CD4-positive, alpha-beta T cell treated with Interleukin-10 for 1 hour (primary cell): Measurements from ENCODE around the gene SYNJ1.
"Not testable (repeated sequence)": the region's sequence is repeated elsewhere in the genome, so short reads cannot be mapped to it uniquely, and the experiment has no call there.

ENCODE experiments used
- DNase-seq: peaks from one replicate; pipeline ENCODE4 v3.0.0-alpha.2; 2020

SYNJ1 gene

GRCh38 chr21:32727687-32728455 lies at the start of gene SYNJ1:
SYNJ1 (minus strand) TSS chr21:32728013; CDS start chr21:32726895, 1,118 bp downstream.
- DNase-seq, result peak; percentile 94

- no peak for DNase-seq
Measured at GRCh38 chr21:32777269-32777668, 49.5 kb upstream of the SYNJ1 start.

- no peak for DNase-seq
Measured at GRCh38 chr21:32776743-32777142, 48.9 kb upstream of the SYNJ1 start.

GRCh38 chr21:32773048-32773344 lies 45.2 kb upstream of the SYNJ1 start:
- not testable (repeated sequence) for DNase-seq

- DNase-seq, result peak; percentile 47
Measured at GRCh38 chr21:32772281-32773047, 44.7 kb upstream of the SYNJ1 start.

GRCh38 chr21:32770871-32771523 lies 43.2 kb upstream of the SYNJ1 start:
- DNase-seq, result peak; percentile 57

GRCh38 chr21:32768530-32768929 lies 40.7 kb upstream of the SYNJ1 start:
- no peak for DNase-seq

GRCh38 chr21:32765058-32765457 lies 37.2 kb upstream of the SYNJ1 start:
- no peak for DNase-seq

- no peak for DNase-seq
Measured at GRCh38 chr21:32764186-32764585, 36.4 kb upstream of the SYNJ1 start.

- DNase-seq, result no peak
Measured at GRCh38 chr21:32757804-32758203, 30.0 kb upstream of the SYNJ1 start.

GRCh38 chr21:32756096-32756495 lies 28.3 kb upstream of the SYNJ1 start:
- no peak for DNase-seq

- no peak for DNase-seq
Measured at GRCh38 chr21:32753818-32754585, 26.2 kb upstream of the SYNJ1 start.

GRCh38 chr21:32750405-32750804 lies 22.6 kb upstream of the SYNJ1 start:
- no peak for DNase-seq

- DNase-seq, result no peak
Measured at GRCh38 chr21:32749662-32750061, 21.8 kb upstream of the SYNJ1 start.

- no peak for DNase-seq
Measured at GRCh38 chr21:32748529-32748928, 20.7 kb upstream of the SYNJ1 start.

- no peak for DNase-seq
Measured at GRCh38 chr21:32747396-32747795, 19.6 kb upstream of the SYNJ1 start.

GRCh38 chr21:32746711-32747110 lies 18.9 kb upstream of the SYNJ1 start:
- not testable (repeated sequence) for DNase-seq

- DNase-seq, result no peak
Measured at GRCh38 chr21:32742396-32742795, 14.6 kb upstream of the SYNJ1 start.

GRCh38 chr21:32741336-32741735 lies 13.5 kb upstream of the SYNJ1 start:
- DNase-seq, result no peak

GRCh38 chr21:32739946-32740345 lies 12.1 kb upstream of the SYNJ1 start:
- DNase-seq, result no peak

- DNase-seq, result not testable (repeated sequence)
Measured at GRCh38 chr21:32736083-32736482, 8.3 kb upstream of the SYNJ1 start.

GRCh38 chr21:32735524-32735923 lies 7.7 kb upstream of the SYNJ1 start:
- no peak for DNase-seq

GRCh38 chr21:32733990-32734613 lies 6.3 kb upstream of the SYNJ1 start:
- DNase-seq, result no peak
